Lower lobe of right lung (tissue), 2 donors: Measurements from ENCODE around the gene ASB9. TPM values are rescaled to one million over a fixed set of nuclear protein-coding genes. Genes with fewer than 3 reads are reported as not detected.
A peak's percentile ranks its signal among the peaks of the same experiment; 100 is the strongest.
"Not testable (repeated sequence)": the region's sequence is repeated elsewhere in the genome, so short reads cannot be mapped to it uniquely, and the experiment has no call there.

Experiments
- ATAC-seq, 2 donors: fragments of 200-7000 bp; cut with Tn5 transposase; one replicate each; pipeline ENCODE4 v1.9.1; 2020 to 2022; ENCODE audit warnings: mild to moderate bottlenecking in 2 of 2, moderate library complexity in 2 of 2
- DNase-seq: peaks from one replicate; pipeline ENCODE4 v3.0.0-alpha.2; 2020
- H3K27ac ChIP-seq: fragments of 200-600 bp; one replicate; pipeline ENCODE4 v1.8.0; 2022
- H3K27me3 ChIP-seq: fragments of 200-600 bp; one replicate; pipeline ENCODE4 v1.8.0; 2022; ENCODE audit warnings: low read depth
- H3K36me3 ChIP-seq: fragments of 200-600 bp; one replicate; pipeline ENCODE4 v1.8.0; 2022; ENCODE audit warnings: mild to moderate bottlenecking
- H3K4me1 ChIP-seq: fragments of 200-600 bp; one replicate; pipeline ENCODE4 v1.8.0; 2022
- H3K4me3 ChIP-seq: fragments of 200-600 bp; one replicate; pipeline ENCODE4 v1.8.0; 2022; ENCODE audit warnings: mild to moderate bottlenecking
- H3K9me3 ChIP-seq: fragments of 200-600 bp; one replicate; pipeline ENCODE4 v1.8.0; 2022
- CTCF ChIP-seq: fragments of 200-600 bp; IDR thresholded peaks from one replicate; pipeline ENCODE4 v1.8.0; 2022; ENCODE audit warnings: antibody characterized with exemption, mild to moderate bottlenecking
- intact Hi-C: fragments of 100-400 bp; cut with DNase I; formaldehyde crosslinking; loops from one replicate; pipeline ENCODE4 v1.11.0; 2022
- total RNA-seq: library from RNA; stranded (reverse); fragmentation: NEBNext Ultra II Directional; extraction: Animal tissue kit (Norgen Biotek cat#: 25700); gene quantifications from one replicate; pipeline ENCODE4 v1.2.1, GENCODE V29; 2021
- donor health status: DM: no; HTN: yes; CAD: no; lungs with severe emphysema.

ASB9 gene
- total RNA-seq, 1 donor from 2014 or later = 6.0 TPM

GRCh38 chrX:15310117-15310516 lies 40.2 kb upstream of the ASB9 start:
- Histone ChIP-seq H3K4me1 (peaks cover 9% of the 10 kb centered on the region), H3K27ac (peak overlapping the region; percentile 58), H3K36me3 (no peaks in the 10 kb centered on the region), H3K9me3 (no peaks in the 10 kb centered on the region), H3K4me3 (no peak overlapping the region), H3K27me3 (no peaks in the 10 kb centered on the region)
- TF ChIP-seq CTCF = no peak
- intact Hi-C loops = no loop called here
- ATAC-seq = peak; percentile 82 to 92
- DNase-seq = no peak

GRCh38 chrX:15305899-15306298 lies 36.0 kb upstream of the ASB9 start:
- H3K27me3 ChIP-seq, DNase-seq, H3K4me1 ChIP-seq, H3K27ac ChIP-seq, H3K36me3 ChIP-seq, intact Hi-C loops, H3K4me3 ChIP-seq, ATAC-seq, H3K9me3 ChIP-seq: not testable (repeated sequence)

GRCh38 chrX:15301924-15302323 lies 32.0 kb upstream of the ASB9 start:
- peaks cover 19% of the 10 kb centered on the region for H3K4me1 ChIP-seq
- H3K9me3 ChIP-seq = no peaks in the 10 kb centered on the region
- DNase-seq (peak; percentile 74), ATAC-seq (peak; percentile 90 to 94)
- intact Hi-C loops = no loop called here
- H3K27me3 ChIP-seq = no peaks in the 10 kb centered on the region
- no peaks in the 10 kb centered on the region for H3K36me3 ChIP-seq
- TF ChIP-seq CTCF = no peak
- no peak overlapping the region for H3K4me3 ChIP-seq
- peak overlapping the region; percentile 31 for H3K27ac ChIP-seq

GRCh38 chrX:15299941-15300851 lies 30.3 kb upstream of the ASB9 start:
- peak overlapping the region; percentile 68 for H3K27ac ChIP-seq
- H3K4me1 ChIP-seq = peaks cover 19% of the 10 kb centered on the region
- no peaks in the 10 kb centered on the region for H3K27me3 ChIP-seq
- no peak overlapping the region for H3K4me3 ChIP-seq
- peak; percentile 43 for TF ChIP-seq CTCF
- H3K36me3 ChIP-seq = no peaks in the 10 kb centered on the region
- ATAC-seq = peak in 1 of 2 donors; percentile 4
- no peaks in the 10 kb centered on the region for H3K9me3 ChIP-seq
- no peak for DNase-seq
- intact Hi-C loops = no loop called here

- Histone ChIP-seq H3K27ac (peak overlapping the region; percentile 68), H3K9me3 (no peaks in the 10 kb centered on the region), H3K36me3 (no peaks in the 10 kb centered on the region), H3K27me3 (no peaks in the 10 kb centered on the region), H3K4me3 (no peak overlapping the region), H3K4me1 (peaks cover 19% of the 10 kb centered on the region)
- intact Hi-C loops = no loop called here
- DNase-seq = no peak
- ATAC-seq = no peak
- no peak for TF ChIP-seq CTCF
Observed at GRCh38 chrX:15298780-15299179, 28.9 kb upstream of the ASB9 start.

- Histone ChIP-seq H3K27ac (peak overlapping the region; percentile 68), H3K27me3 (no peaks in the 10 kb centered on the region), H3K4me1 (peaks cover 19% of the 10 kb centered on the region), H3K9me3 (no peaks in the 10 kb centered on the region), H3K36me3 (no peaks in the 10 kb centered on the region), H3K4me3 (no peak overlapping the region)
- intact Hi-C loops = no loop called here
- DNase-seq (no peak), ATAC-seq (no peak)
- TF ChIP-seq CTCF = no peak
Observed at GRCh38 chrX:15298201-15298600, 28.3 kb upstream of the ASB9 start.
